Activated B cell treated with CpG ODN at 0.5 μM for 24 hours (primary cell): ENCODE data around the gene ST6GALNAC2. TPM values are rescaled to one million over a fixed set of nuclear protein-coding genes. Genes with fewer than 3 reads are reported as not detected.
A peak's percentile ranks its signal among the peaks of the same experiment; 100 is the strongest.
"Not testable (repeated sequence)": the region's sequence is repeated elsewhere in the genome, so short reads cannot be mapped to it uniquely, and the experiment has no call there.

ENCODE experiments used
- ATAC-seq: fragments of 200-7000 bp; cut with Tn5 transposase; one replicate; pipeline ENCODE4 v1.10.0; 2021; ENCODE audit warnings: low read depth, mild to moderate bottlenecking, moderate library complexity
- CTCF ChIA-PET: fragments of 350-600 bp; sonication (Branson Sonifier 250); formaldehyde crosslinking; loops from one replicate; lab custom pipeline; 2021; ENCODE audit warnings: antibody characterized with exemption; lab: Charles Lee
- POLR2A ChIA-PET: fragments of 350-600 bp; sonication (Branson Sonifier 250); formaldehyde crosslinking; loops from one replicate; lab custom pipeline; 2021; ENCODE audit warnings: antibody characterized with exemption; lab: Charles Lee
- DNase-seq: peaks from one replicate; pipeline ENCODE4 v3.0.0; 2022
- H3K27ac Mint-ChIP-seq: one replicate; pipeline ENCODE4 v1.8.0; 2020; ENCODE audit warnings: mixed read lengths
- H3K27me3 Mint-ChIP-seq: one replicate; pipeline ENCODE4 v1.8.0; 2021; ENCODE audit warnings: mixed read lengths
- H3K36me3 Mint-ChIP-seq: one replicate; pipeline ENCODE4 v1.8.0; 2021; ENCODE audit warnings: low read depth, mixed read lengths
- H3K4me1 Mint-ChIP-seq: one replicate; pipeline ENCODE4 v1.8.0; 2021; ENCODE audit warnings: mixed read lengths
- H3K4me3 Mint-ChIP-seq: one replicate; pipeline ENCODE4 v1.8.0; 2020; ENCODE audit warnings: mild to moderate bottlenecking, mixed read lengths
- H3K9me3 Mint-ChIP-seq: one replicate; pipeline ENCODE4 v1.8.0; 2020; ENCODE audit warnings: mixed read lengths
- intact Hi-C: fragments of 100-400 bp; cut with micrococcal nuclease; formaldehyde crosslinking; loops from one replicate; pipeline ENCODE4 v1.15.1; 2024
- total RNA-seq: library from RNA; stranded (reverse); gene quantifications from 2 replicates; pipeline ENCODE4 v1.2.3, GENCODE V29; 2022
- TF ChIP-seq, protein P1 (sequence below): fragments of 200-600 bp; IDR thresholded peaks from one replicate; pipeline ENCODE4 v1.8.0; 2022; ENCODE audit warnings: antibody characterized with exemption, mild to moderate bottlenecking

The ST6GALNAC2 gene
- total RNA-seq, 1 donor from 2014 or later = not detected

DNA sequence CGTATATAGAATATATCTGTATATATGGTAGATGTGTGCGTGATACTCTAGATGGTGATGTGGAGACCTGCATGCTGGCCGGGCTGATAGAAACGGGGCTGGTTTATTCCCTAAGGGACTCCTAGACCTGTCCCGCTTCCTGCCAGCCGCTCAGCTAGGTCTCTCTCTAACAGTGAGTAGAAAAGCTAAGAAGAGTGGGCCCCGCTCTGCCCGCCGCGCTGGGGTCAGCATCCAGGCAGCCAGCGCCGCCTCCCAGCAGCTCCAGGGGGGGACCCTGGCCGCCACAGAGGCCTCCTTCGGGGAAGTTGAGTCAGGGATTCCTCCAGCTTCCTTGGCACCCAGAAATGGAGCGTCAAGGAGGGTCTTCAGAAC lies 57.5 kb downstream of the ST6GALNAC2 start:
- CTCF ChIA-PET = interaction anchor here (0.5 to 3.0 kb wide), 10 partner anchors 12 to 200 kb away, joined by 3 to 32 read pairs (median 4); partner anchors contain the start of gene SPHK1
- peaks cover 63% of the 10 kb centered on the region for H3K4me1 Mint-ChIP-seq
- POLR2A ChIA-PET = interaction anchor here (0.6 to 4.0 kb wide), 38 partner anchors 9 to 1430 kb away, joined by 3 to 85 read pairs (median 4); partner anchors contain the start of genes AANAT, CYGB, JMJD6 and METTL23
- no peaks in the 10 kb centered on the region for H3K9me3 Mint-ChIP-seq
- peak overlapping the region; percentile 94 for H3K27ac Mint-ChIP-seq
- peak; percentile 52 for DNase-seq
- TF ChIP-seq, protein P1, sequence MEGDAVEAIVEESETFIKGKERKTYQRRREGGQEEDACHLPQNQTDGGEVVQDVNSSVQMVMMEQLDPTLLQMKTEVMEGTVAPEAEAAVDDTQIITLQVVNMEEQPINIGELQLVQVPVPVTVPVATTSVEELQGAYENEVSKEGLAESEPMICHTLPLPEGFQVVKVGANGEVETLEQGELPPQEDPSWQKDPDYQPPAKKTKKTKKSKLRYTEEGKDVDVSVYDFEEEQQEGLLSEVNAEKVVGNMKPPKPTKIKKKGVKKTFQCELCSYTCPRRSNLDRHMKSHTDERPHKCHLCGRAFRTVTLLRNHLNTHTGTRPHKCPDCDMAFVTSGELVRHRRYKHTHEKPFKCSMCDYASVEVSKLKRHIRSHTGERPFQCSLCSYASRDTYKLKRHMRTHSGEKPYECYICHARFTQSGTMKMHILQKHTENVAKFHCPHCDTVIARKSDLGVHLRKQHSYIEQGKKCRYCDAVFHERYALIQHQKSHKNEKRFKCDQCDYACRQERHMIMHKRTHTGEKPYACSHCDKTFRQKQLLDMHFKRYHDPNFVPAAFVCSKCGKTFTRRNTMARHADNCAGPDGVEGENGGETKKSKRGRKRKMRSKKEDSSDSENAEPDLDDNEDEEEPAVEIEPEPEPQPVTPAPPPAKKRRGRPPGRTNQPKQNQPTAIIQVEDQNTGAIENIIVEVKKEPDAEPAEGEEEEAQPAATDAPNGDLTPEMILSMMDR = no peak
- peaks cover 4% of the 10 kb centered on the region for H3K36me3 Mint-ChIP-seq
- peak; percentile 71 for ATAC-seq
- peak overlapping the region; percentile 86 for H3K4me3 Mint-ChIP-seq
- intact Hi-C loops = loop anchor here (1.0 kb wide), 3 partner anchors 13 to 46 kb away; no protein-coding TSS in a partner anchor
- H3K27me3 Mint-ChIP-seq = no peaks in the 10 kb centered on the region

DNA sequence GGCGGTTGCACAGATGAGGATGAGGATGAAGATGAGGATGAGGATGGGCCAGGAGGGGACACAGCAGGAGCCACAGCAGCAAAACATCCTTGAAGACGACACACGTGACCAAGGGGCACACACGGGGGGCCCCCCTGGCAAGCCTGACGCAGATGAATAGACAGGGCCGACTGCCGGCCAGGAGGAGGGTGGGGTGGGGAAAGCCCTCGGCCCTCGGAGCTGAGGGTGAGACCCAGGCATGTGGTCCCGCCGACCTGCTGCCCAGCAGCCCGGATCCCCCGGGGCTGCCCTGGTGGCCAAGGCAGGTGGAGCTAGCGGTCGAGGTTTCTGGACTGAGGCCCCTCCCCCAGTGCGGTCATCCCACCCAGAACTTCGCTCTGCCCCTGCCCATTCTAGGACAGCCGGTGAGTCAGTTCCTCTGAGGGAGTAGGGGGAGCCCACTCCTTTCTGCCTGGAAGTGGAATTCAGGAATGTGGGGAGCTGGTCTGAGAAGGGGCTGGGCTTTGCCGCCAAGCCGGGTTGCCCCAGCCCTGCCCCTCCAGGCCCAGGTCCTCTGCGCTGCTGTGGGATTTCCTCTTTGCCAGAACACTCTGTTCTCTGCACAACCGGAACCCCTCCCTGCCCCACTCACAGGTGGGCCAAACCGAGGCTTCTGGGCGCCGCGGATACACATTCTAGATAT lies 58.1 kb downstream of the ST6GALNAC2 start:
- peak overlapping the region; percentile 86 for H3K4me3 Mint-ChIP-seq
- POLR2A ChIA-PET = interaction anchor here (0.6 to 4.0 kb wide), 36 partner anchors 8 to 1431 kb away, joined by 3 to 85 read pairs (median 5); partner anchors contain the start of genes AANAT, CYGB, JMJD6 and METTL23

DNA sequence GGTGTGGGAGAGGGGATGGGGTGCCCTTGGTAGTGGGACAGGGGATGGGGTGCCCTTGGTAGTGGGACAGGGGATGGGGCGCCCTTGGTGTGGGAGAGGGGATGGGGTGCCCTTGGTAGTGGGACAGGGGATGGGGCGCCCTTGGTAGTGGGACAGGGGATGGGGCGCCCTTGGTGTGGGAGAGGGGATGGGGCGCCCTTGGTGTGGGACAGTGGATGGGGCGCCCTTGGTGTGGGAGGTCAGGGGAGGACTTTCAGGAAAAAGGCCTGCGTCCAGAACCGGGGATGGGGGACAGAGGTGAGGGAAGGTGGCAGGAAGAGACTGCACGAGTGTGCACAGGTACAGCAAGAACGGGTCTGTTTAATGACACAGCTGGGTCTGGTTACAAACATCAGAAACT lies 58.6 kb downstream of the ST6GALNAC2 start:
- intact Hi-C loops = loop anchor here (1.0 kb wide), 1 partner anchor 30 kb away; no protein-coding TSS in a partner anchor
- not testable (repeated sequence) for DNase-seq, ATAC-seq, H3K27me3 Mint-ChIP-seq, H3K36me3 Mint-ChIP-seq, H3K9me3 Mint-ChIP-seq
- H3K27ac Mint-ChIP-seq = peak overlapping the region; percentile 94
- peak overlapping the region; percentile 72 for H3K4me3 Mint-ChIP-seq
- peaks cover 61% of the 10 kb centered on the region for H3K4me1 Mint-ChIP-seq
- ChIA-PET CTCF (interaction anchor here (0.8 to 3.0 kb wide), 4 partner anchors 9 to 97 kb away, joined by 3 to 32 read pairs (median 9); no protein-coding TSS in a partner anchor), POLR2A (interaction anchor here (0.6 to 4.0 kb wide), 16 partner anchors 7 to 210 kb away, joined by 3 to 85 read pairs (median 8); partner anchors contain the start of genes CYGB, MFSD11, PRCD and RHBDF2)

More for the DNA sequence above, 58.1 kb downstream of the ST6GALNAC2 start:
- peak overlapping the region; percentile 94 for H3K27ac Mint-ChIP-seq
- ATAC-seq = peak; percentile 77
- CTCF ChIA-PET = interaction anchor here (0.5 to 3.0 kb wide), 9 partner anchors 9 to 201 kb away, joined by 3 to 32 read pairs (median 4); partner anchors contain the start of gene SPHK1
- H3K4me1 Mint-ChIP-seq = peaks cover 63% of the 10 kb centered on the region
- TF ChIP-seq, protein P1 = no peak
- intact Hi-C loops = loop anchor here (1.0 kb wide), 4 partner anchors 12 to 45 kb away; no protein-coding TSS in a partner anchor
- peak; percentile 66 for DNase-seq
- peaks cover 4% of the 10 kb centered on the region for H3K36me3 Mint-ChIP-seq
- H3K9me3 Mint-ChIP-seq = no peaks in the 10 kb centered on the region
- peaks cover 2% of the 10 kb centered on the region for H3K27me3 Mint-ChIP-seq

DNA sequence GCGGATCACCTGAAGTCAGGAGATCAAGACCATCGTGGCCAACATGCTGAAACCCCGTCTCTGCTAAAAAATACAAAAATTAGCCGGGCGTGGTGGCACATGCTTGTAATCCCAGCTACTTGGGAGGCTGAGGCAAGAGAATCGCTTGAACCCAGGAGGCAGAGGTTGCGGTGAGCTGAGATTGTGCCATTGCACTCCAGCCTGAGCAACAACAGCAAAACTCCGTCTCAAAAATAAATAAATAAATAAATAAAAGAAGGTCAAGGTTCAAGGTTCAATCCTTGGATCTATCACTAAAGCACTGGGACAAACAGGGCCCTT lies 60.2 kb downstream of the ST6GALNAC2 start:
- H3K36me3 Mint-ChIP-seq, DNase-seq, intact Hi-C loops, H3K27me3 Mint-ChIP-seq, ATAC-seq, H3K27ac Mint-ChIP-seq, H3K9me3 Mint-ChIP-seq, H3K4me3 Mint-ChIP-seq: not testable (repeated sequence)
- CTCF ChIA-PET = interaction anchor here (1.3 to 4.6 kb wide), 2 partner anchors 20 to 98 kb away, joined by 9 to 88 read pairs; no protein-coding TSS in a partner anchor
- POLR2A ChIA-PET = interaction anchor here (1.1 to 1.3 kb wide), 3 partner anchors 9 to 33 kb away, joined by 3 to 4 read pairs (median 4); no protein-coding TSS in a partner anchor
- H3K4me1 Mint-ChIP-seq = peaks cover 51% of the 10 kb centered on the region

DNA sequence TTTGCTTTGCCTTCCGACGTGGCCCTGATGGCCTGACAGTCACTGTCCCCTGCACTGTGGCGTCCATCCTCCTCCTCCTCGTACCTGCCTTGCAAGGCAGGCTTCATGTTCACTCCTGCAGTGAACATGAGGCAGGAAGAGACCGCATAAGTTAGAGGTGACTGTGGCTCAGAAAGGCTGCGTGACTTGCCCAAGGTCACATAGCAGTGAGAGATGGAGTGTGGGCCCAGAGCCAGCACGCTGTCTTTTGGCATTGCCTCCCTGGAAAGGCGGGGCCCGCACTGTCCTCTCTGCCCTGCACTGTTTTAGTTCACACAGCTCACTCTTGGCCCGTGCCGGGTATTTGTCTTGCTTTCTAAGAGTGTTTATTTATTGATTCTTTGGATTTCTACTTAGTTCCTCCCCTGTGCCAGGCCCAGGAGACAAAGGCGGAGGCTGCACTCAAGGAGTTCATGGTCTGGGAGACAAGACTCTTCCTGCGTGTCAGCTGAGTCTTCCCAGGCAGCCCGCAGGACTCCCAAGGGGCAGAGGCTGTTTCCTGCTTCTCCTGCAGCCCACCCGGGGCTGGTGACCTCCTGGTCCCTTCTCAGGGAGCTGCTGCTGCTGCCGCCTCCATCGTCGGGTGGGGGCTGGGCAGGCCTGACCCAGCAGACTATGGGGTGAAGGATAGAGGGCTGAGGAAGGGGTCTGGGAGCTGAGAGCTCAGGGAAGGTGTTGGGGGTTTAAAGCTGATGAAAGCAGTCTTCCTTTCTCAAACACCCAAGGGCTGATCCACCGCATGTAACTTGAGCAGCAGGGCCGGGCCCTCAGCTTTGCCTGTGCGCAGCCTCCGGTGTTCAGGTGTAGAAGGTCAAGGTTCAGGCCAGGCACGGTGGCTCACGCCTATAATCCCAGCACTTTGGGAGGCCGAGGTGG lies 60.8 kb downstream of the ST6GALNAC2 start:
- DNase-seq (no peak), ATAC-seq (no peak)
- intact Hi-C loops = no loop called here
- POLR2A ChIA-PET = interaction anchor here (0.6 to 1.3 kb wide), 6 partner anchors 9 to 490 kb away, joined by 3 to 4 read pairs (median 3); no protein-coding TSS in a partner anchor
- Mint-ChIP-seq H3K4me3 (no peak overlapping the region), H3K36me3 (no peaks in the 10 kb centered on the region), H3K27ac (peak overlapping the region; percentile 72), H3K27me3 (peaks cover 3% of the 10 kb centered on the region), H3K9me3 (no peaks in the 10 kb centered on the region), H3K4me1 (peaks cover 44% of the 10 kb centered on the region)
- TF ChIP-seq, protein P1 = no peak
- CTCF ChIA-PET = interaction anchor here (1.3 to 4.6 kb wide), 3 partner anchors 21 to 99 kb away, joined by 9 to 88 read pairs (median 19); no protein-coding TSS in a partner anchor
